Right atrium auricular region (tissue), 2 donors: ENCODE results near the gene C6orf62. TPM values are rescaled to one million over a fixed set of nuclear protein-coding genes. Genes with fewer than 3 reads are reported as not detected.
A peak's percentile ranks its signal among the peaks of the same experiment; 100 is the strongest.
"Not testable (repeated sequence)": the region's sequence is repeated elsewhere in the genome, so short reads cannot be mapped to it uniquely, and the experiment has no call there.

Source experiments
- DNase-seq: peaks from one replicate; pipeline ENCODE4 v3.0.0-alpha.2; 2019; ENCODE audit warnings: low spot score
- H3K27ac ChIP-seq, 2 donors: fragments of 200-600 bp; sonication (generic); 1 replicate in 1 of 2; 2 replicates in 1 of 2; pipeline ENCODE4 v1.5.1; 2016 to 2019
- H3K27me3 ChIP-seq, 2 donors: fragments of 200-600 bp; sonication (generic); one replicate each; pipeline versions ENCODE4 v1.5.1 to v1.6.0; 2017 to 2019
- H3K36me3 ChIP-seq: fragments of 200-600 bp; sonication (generic); one replicate; pipeline ENCODE4 v1.5.1; 2016
- H3K4me1 ChIP-seq, 2 donors: fragments of 200-600 bp; sonication (generic); one replicate each; pipeline versions ENCODE4 v1.5.1 to v1.6.0; 2017 to 2019
- H3K4me3 ChIP-seq, 2 donors: fragments of 200-600 bp; sonication (generic); 1 replicate in 1 of 2; 2 replicates in 1 of 2; pipeline ENCODE4 v1.5.1; 2017 to 2019; ENCODE audit warnings: mild to moderate bottlenecking in 1 of 2, moderate library complexity in 1 of 2
- H3K9me3 ChIP-seq, 2 donors: fragments of 200-600 bp; sonication (generic); one replicate each; pipeline ENCODE4 v1.5.1; 2019
- CTCF ChIP-seq, 2 donors: fragments of 200-600 bp; sonication (generic); IDR thresholded peaks; one replicate each; pipeline ENCODE4 v1.5.1; 2019; ENCODE audit warnings: antibody characterized with exemption in 2 of 2
- total RNA-seq, 2 donors: library from RNA; depleted of rRNA; stranded (reverse); fragments of >200 nt; gene quantifications; one replicate each; pipeline ENCODE4 v1.1.0, GENCODE V29; 2016

C6orf62 gene
- total RNA-seq, 2 donors from 2014 or later: 24.0 to 47.4 TPM

- H3K4me1 ChIP-seq: peaks cover 0 to 13% of the 10 kb centered on the region in 2 donors
- H3K9me3 ChIP-seq, DNase-seq, H3K27ac ChIP-seq, H3K27me3 ChIP-seq, H3K36me3 ChIP-seq, H3K4me3 ChIP-seq: not testable (repeated sequence)
- peak in 1 of 2 donors; percentile 66 for TF ChIP-seq CTCF (IDR thresholded peaks at IDR 0.05)
Measured at GRCh38 chr6:24695635-24696034, 23.3 kb downstream of the C6orf62 start.

GRCh38 chr6:24694198-24694597 is 24.8 kb downstream of the C6orf62 start:
- H3K36me3 ChIP-seq: peaks cover 6% of the 10 kb centered on the region
- DNase-seq: no peak
- no peak overlapping the region for H3K4me3 ChIP-seq
- no peak overlapping the region for H3K27ac ChIP-seq
- no peaks in the 10 kb centered on the region for H3K27me3 ChIP-seq
- H3K9me3 ChIP-seq: no peaks in the 10 kb centered on the region
- H3K4me1 ChIP-seq: peaks cover 0 to 20% of the 10 kb centered on the region in 2 donors
- TF ChIP-seq CTCF (IDR thresholded peaks at IDR 0.05): no peak

GRCh38 chr6:24692848-24693592 is 25.9 kb downstream of the C6orf62 start:
- Histone ChIP-seq H3K27ac (no peak overlapping the region), H3K4me1 (peaks cover 0 to 20% of the 10 kb centered on the region in 2 donors), H3K4me3 (no peak overlapping the region), H3K36me3 (peaks cover 3% of the 10 kb centered on the region), H3K27me3 (no peaks in the 10 kb centered on the region), H3K9me3 (no peaks in the 10 kb centered on the region)
- no peak for TF ChIP-seq CTCF (IDR thresholded peaks at IDR 0.05)
- no peak for DNase-seq

- no peak for TF ChIP-seq CTCF (IDR thresholded peaks at IDR 0.05)
- Histone ChIP-seq H3K9me3 (no peaks in the 10 kb centered on the region), H3K4me1 (peaks cover 0 to 20% of the 10 kb centered on the region in 2 donors), H3K36me3 (no peaks in the 10 kb centered on the region), H3K27ac (no peak overlapping the region), H3K27me3 (no peaks in the 10 kb centered on the region), H3K4me3 (no peak overlapping the region)
- no peak for DNase-seq
Measured at GRCh38 chr6:24692415-24692814, 26.5 kb downstream of the C6orf62 start.

- Histone ChIP-seq H3K27ac (no peak overlapping the region), H3K4me3 (no peak overlapping the region), H3K9me3 (no peaks in the 10 kb centered on the region), H3K36me3 (no peaks in the 10 kb centered on the region), H3K27me3 (no peaks in the 10 kb centered on the region), H3K4me1 (peaks cover 0 to 20% of the 10 kb centered on the region in 2 donors)
- no peak for TF ChIP-seq CTCF (IDR thresholded peaks at IDR 0.05)
- no peak for DNase-seq
Measured at GRCh38 chr6:24692003-24692402, 27.0 kb downstream of the C6orf62 start.

- no peak overlapping the region for H3K27ac ChIP-seq
- H3K4me1 ChIP-seq: peaks cover 0 to 20% of the 10 kb centered on the region in 2 donors
- H3K9me3 ChIP-seq: no peaks in the 10 kb centered on the region
- no peaks in the 10 kb centered on the region for H3K36me3 ChIP-seq
- TF ChIP-seq CTCF (IDR thresholded peaks at IDR 0.05): no peak
- no peaks in the 10 kb centered on the region for H3K27me3 ChIP-seq
- no peak for DNase-seq
- H3K4me3 ChIP-seq: no peak overlapping the region
Measured at GRCh38 chr6:24691550-24691949, 27.4 kb downstream of the C6orf62 start.
